HEK293T (cell line): ENCODE measurements around the gene LTBP2.

Source experiments
- BHLHE40 ChIP-seq: fragments of 450-650 bp; IDR thresholded peaks from 2 replicates; pipeline ENCODE4 v1.6.1; 2016; ENCODE audit warnings: mild to moderate bottlenecking, moderate library complexity, borderline replicate concordance
- ELF4 ChIP-seq: fragments of 450-650 bp; IDR thresholded peaks from 2 replicates; pipeline ENCODE4 v1.6.1; 2017; ENCODE audit warnings: antibody characterized with exemption
- FOXM1 ChIP-seq: fragments of 450-650 bp; IDR thresholded peaks from 2 replicates; pipeline ENCODE4 v1.6.1; 2017; ENCODE audit warnings: mild to moderate bottlenecking, borderline replicate concordance
- NFRKB ChIP-seq: fragments of 450-650 bp; IDR thresholded peaks from 2 replicates; pipeline ENCODE4 v1.6.1; 2016; ENCODE audit warnings: mild to moderate bottlenecking, moderate library complexity
- TARDBP ChIP-seq: fragments of 450-650 bp; IDR thresholded peaks from 2 replicates; pipeline ENCODE4 v1.6.1; 2016

- TF ChIP-seq BHLHE40 = no peak
- no peak for TF ChIP-seq NFRKB
- TF ChIP-seq FOXM1 = no peak
- no peak for TF ChIP-seq TARDBP
- TF ChIP-seq ELF4 = no peak
Measured at GRCh38 chr14:74586681-74587362, 25.2 kb downstream of the LTBP2 start.
